ENCODE results near the gene C19orf33. TPM values are rescaled to one million over a fixed set of nuclear protein-coding genes. Genes with fewer than 3 reads are reported as not detected.
A peak's percentile ranks its signal among the peaks of the same experiment; 100 is the strongest.

C19orf33 gene
- total RNA-seq, 1 experiment from 2014 or later: 16.1 TPM

- TF ChIP-seq JUN (CRISPR knock-in tag; IDR thresholded peaks at IDR 0.05) (no peak), PRRX2 (CRISPR knock-in tag; IDR thresholded peaks at IDR 0.05) (no peak), ZSCAN18 (CRISPR knock-in tag; IDR thresholded peaks at IDR 0.05) (no peak), GTF2I (CRISPR knock-in tag; conservative IDR thresholded peaks at IDR 0.05) (no peak)
Measured at GRCh38 chr19:38320969-38321339, 16.9 kb downstream of the C19orf33 start (continued).

GRCh38 chr19:38321646-38322196 is 17.7 kb downstream of the C19orf33 start:
- ChIA-PET CTCF (interaction anchor here (1.0 to 2.1 kb wide), 7 partner anchors 9 to 81 kb away, joined by 3 to 7 read pairs (median 4); partner anchors contain the start of genes CATSPERG, FAM98C, PPP1R14A and PSMD8), POLR2A (interaction anchor here (0.8 kb wide), 1 partner anchor 52 kb away, joined by 3 read pairs; no protein-coding TSS in a partner anchor)
- no peak for DNase-seq (ENCODE audit: low spot score)
- Mint-ChIP-seq H3K27ac (no peak overlapping the region), H3K27me3 (ENCODE audit: low read depth) (peaks cover 48% of the 10 kb centered on the region), H3K4me1 (peaks cover 20% of the 10 kb centered on the region), H3K4me3 (peak overlapping the region; percentile 81; the same call in 1 of the 2 replicates), H3K9me3 (no peaks in the 10 kb centered on the region), H3K36me3 (peaks cover under 1% of the 10 kb centered on the region; the same call in 1 of the 2 replicates)
- TF ChIP-seq MYBL2 (CRISPR knock-in tag; IDR thresholded peaks at IDR 0.05) (no peak), E2F5 (CRISPR knock-in tag; IDR thresholded peaks at IDR 0.05) (no peak), ERG (CRISPR knock-in tag; IDR thresholded peaks at IDR 0.05) (no peak), STAT6 (CRISPR knock-in tag; conservative IDR thresholded peaks at IDR 0.05; ENCODE audit: low read depth) (no peak), JAZF1 (CRISPR knock-in tag; IDR thresholded peaks at IDR 0.05) (no peak), ZNF671 (CRISPR knock-in tag; IDR thresholded peaks at IDR 0.05) (no peak), ELF4 (CRISPR knock-in tag; IDR thresholded peaks at IDR 0.05; ENCODE audit: low read depth) (no peak), PRDM15 (CRISPR knock-in tag; IDR thresholded peaks at IDR 0.05) (no peak), SMAD3 (CRISPR knock-in tag; IDR thresholded peaks at IDR 0.05; ENCODE audit: borderline replicate concordance) (no peak), JUN (CRISPR knock-in tag; IDR thresholded peaks at IDR 0.05) (no peak), NFE2L1 (CRISPR knock-in tag; IDR thresholded peaks at IDR 0.05) (no peak), ZNF425 (CRISPR knock-in tag; conservative IDR thresholded peaks at IDR 0.05) (no peak), ZNF281 (CRISPR knock-in tag; IDR thresholded peaks at IDR 0.05) (no peak), PRRX2 (CRISPR knock-in tag; IDR thresholded peaks at IDR 0.05) (no peak), PREB (CRISPR knock-in tag; IDR thresholded peaks at IDR 0.05; ENCODE audit: borderline replicate concordance) (no peak)
- no peak for ATAC-seq
